GM21381 (cell line): ENCODE results near the gene PLCG1.
"Not testable (repeated sequence)": the region's sequence is repeated elsewhere in the genome, so short reads cannot be mapped to it uniquely, and the experiment has no call there.

Experiments used
- ATAC-seq: cut with Tn5 transposase; IDR thresholded peaks from one replicate; pipeline ENCODE4 v1.9.1; 2021; ENCODE audit warnings: mild to moderate bottlenecking, moderate library complexity; ENCODE audit not compliant: unreplicated experiment

PLCG1 gene

GRCh38 chr20:41136680-41137613 is at the start of gene PLCG1:
TSS of gene PLCG1 (plus strand) at chr20:41137543. CDS start at chr20:41137642, 99 bp downstream.
- ATAC-seq: peak; percentile 65

GRCh38 chr20:41087777-41088176 is 49.6 kb upstream of the PLCG1 start:
- ATAC-seq: no peak

GRCh38 chr20:41089555-41089954 is 47.8 kb upstream of the PLCG1 start:
- no peak for ATAC-seq

- ATAC-seq: no peak
Observed at GRCh38 chr20:41091927-41092326, 45.4 kb upstream of the PLCG1 start.

GRCh38 chr20:41094353-41095055 is 42.8 kb upstream of the PLCG1 start:
- ATAC-seq: no peak

GRCh38 chr20:41095110-41095969 is 42.0 kb upstream of the PLCG1 start:
- no peak for ATAC-seq

GRCh38 chr20:41098703-41099250 is 38.6 kb upstream of the PLCG1 start:
- no peak for ATAC-seq

GRCh38 chr20:41100001-41100480 is 37.3 kb upstream of the PLCG1 start:
- ATAC-seq: no peak

- no peak for ATAC-seq
Observed at GRCh38 chr20:41101660-41102059, 35.7 kb upstream of the PLCG1 start.

GRCh38 chr20:41108531-41108930 is 28.8 kb upstream of the PLCG1 start:
- no peak for ATAC-seq

GRCh38 chr20:41110012-41110411 is 27.3 kb upstream of the PLCG1 start:
- ATAC-seq: no peak

GRCh38 chr20:41110930-41111577 is 26.3 kb upstream of the PLCG1 start:
- ATAC-seq: no peak

GRCh38 chr20:41111578-41111951 is 25.8 kb upstream of the PLCG1 start:
- ATAC-seq: no peak

- no peak for ATAC-seq
Observed at GRCh38 chr20:41116282-41116956, 20.9 kb upstream of the PLCG1 start.

- ATAC-seq: not testable (repeated sequence)
Observed at GRCh38 chr20:41118159-41118558, 19.2 kb upstream of the PLCG1 start.

GRCh38 chr20:41118632-41119031 is 18.7 kb upstream of the PLCG1 start:
- no peak for ATAC-seq

- no peak for ATAC-seq
Observed at GRCh38 chr20:41119614-41120561, 17.5 kb upstream of the PLCG1 start.

- no peak for ATAC-seq
Observed at GRCh38 chr20:41121399-41121798, 15.9 kb upstream of the PLCG1 start.
